GM19328 (cell line): ENCODE measurements around the gene KCTD19.
"Not testable (repeated sequence)": the region's sequence is repeated elsewhere in the genome, so short reads cannot be mapped to it uniquely, and the experiment has no call there.

Experiments
- ATAC-seq: cut with Tn5 transposase; IDR thresholded peaks from one replicate; pipeline ENCODE4 v1.9.1; 2021; ENCODE audit warnings: mild to moderate bottlenecking, moderate library complexity; ENCODE audit not compliant: unreplicated experiment

Gene KCTD19

DNA sequence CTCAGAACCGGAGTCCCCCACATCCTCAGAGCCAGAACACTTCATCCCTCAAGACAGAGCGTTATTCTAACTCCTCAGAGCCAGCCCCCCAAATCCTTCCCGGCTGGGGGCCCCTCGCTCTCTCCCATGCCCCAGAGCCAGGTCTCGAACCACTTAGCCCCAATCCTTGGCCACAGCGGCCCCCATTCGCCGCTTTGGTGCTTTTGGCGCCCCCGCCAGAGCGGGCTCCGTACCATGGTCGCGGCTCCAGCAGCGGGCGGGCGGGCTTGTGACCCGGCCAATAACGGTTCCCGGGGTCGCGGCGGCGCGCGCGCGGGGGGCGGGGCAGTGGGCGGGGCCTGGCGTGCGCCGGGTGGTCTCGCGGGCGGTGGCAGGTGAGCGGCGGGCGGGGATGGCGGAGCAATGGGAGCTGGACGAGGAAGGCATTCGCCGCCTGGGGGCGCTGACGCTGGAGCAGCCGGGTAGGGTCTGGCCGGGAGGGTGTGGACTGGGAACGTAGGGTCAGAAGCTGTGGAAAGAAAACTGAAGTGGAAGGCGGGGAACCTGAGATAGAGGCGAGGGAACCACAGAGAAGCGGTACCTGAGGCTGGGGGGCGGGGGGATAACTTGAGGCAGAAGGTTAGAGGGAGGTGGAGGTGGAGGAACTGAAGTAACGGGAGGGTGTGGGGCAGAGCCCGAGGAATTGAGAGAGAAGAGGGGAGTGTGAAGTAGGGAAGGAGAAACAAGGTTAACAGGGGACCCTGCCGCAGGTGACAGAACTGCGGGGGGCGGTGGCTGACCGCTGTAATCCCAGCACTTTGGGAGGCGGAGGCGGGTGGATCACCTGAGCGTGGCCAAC is at the start of gene KCTD19, which contains the start of gene LRRC36:
TSS of gene KCTD19 (minus strand) at position 270 of the 838 bp plus-strand sequence. CDS start at position 236, 34 bp downstream.
TSS of gene LRRC36 (plus strand) at position 344 of the 838 bp plus-strand sequence. CDS start at position 392, 48 bp downstream.
- ATAC-seq = no peak

DNA sequence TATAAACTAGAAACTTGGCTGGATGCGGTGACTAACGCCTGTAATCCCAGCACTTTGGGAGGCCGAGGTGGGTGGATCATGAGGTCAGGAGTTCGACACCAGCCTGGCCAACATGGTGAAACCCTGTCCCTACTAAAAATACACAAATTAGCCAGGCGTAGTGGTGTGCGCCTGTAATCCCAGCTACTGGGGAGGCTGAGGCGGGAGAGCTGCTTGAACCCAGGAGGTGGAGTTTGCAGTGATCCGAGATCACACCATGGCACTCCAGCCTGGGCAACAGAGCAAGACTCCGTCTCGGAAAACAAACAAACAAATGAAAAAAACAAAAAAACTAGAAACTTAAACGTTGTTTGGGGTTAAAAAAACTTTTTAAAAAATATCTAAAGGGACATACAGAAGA is 49.5 kb upstream of the KCTD19 start:
- not testable (repeated sequence) for ATAC-seq

DNA sequence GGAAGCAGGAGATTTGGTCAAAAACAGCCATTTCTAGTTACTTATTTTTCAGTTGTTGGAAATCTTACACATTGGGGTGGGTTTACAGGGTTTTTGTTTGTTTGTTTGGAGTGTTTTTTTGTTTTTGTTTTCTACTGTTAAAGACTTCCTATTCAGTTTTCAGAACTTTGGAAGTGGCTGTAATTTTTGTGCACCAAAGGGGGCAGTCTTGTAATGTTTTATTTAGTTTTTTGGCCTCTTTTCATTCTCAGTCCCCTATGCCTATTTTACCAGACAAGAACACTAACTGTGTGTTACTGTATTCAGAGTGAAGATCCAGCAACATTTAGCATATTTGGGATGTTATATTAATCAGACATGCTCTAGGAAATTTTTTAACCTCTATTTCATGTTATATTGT is 46.1 kb upstream of the KCTD19 start:
- no peak for ATAC-seq

DNA sequence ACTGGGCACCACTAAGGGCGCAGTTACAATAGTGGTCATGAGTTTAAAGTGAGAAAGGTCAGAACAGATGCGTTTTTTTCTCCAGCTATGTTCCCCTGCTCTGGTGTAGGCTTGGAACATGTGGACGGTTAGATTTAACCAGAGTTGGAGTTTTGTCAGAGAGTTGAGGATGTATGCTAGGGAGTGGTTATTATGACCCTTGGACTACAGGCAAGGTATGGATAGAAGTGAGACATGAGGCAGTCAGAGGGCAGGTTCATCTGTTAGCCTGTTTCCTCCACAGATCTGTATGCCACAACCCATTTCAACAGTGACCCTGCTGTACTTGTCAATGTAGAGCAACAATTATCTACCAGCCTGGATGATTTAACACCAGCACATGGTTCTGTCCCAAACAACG is 44.1 kb upstream of the KCTD19 start:
- no peak for ATAC-seq

DNA sequence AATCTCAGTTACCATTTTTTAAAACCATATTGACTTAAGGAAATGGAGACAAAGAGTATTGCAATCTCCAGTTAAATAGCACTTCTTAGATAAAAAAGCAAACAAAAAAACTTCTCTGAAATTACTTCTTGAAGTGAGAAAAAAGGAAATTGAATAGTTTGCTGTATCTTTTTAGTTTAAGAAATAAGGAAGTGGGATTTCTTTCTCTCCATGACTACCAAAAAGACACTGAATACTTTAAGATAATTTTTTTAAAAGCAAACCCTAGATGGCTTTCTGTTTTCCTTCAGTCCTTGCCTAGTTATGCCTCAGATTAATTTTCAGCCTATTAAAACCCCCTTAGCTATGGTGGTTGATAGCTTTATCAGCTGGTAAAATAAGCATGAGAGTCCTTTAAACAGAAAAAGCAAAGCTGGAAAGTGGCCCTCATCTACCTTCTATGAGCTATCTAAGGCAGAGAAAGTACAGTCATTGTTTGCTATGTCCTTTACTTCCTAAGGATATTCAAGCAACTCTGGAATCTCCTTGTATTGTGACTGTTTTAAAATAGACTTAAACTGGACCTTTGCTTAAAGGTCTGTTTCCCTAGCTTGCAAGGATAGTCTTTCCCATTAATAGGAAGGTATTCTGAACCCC is 38.2 kb upstream of the KCTD19 start:
- ATAC-seq = no peak

- ATAC-seq = no peak
Measured at GRCh38 chr16:67361038-67361437, 34.5 kb upstream of the KCTD19 start.

DNA sequence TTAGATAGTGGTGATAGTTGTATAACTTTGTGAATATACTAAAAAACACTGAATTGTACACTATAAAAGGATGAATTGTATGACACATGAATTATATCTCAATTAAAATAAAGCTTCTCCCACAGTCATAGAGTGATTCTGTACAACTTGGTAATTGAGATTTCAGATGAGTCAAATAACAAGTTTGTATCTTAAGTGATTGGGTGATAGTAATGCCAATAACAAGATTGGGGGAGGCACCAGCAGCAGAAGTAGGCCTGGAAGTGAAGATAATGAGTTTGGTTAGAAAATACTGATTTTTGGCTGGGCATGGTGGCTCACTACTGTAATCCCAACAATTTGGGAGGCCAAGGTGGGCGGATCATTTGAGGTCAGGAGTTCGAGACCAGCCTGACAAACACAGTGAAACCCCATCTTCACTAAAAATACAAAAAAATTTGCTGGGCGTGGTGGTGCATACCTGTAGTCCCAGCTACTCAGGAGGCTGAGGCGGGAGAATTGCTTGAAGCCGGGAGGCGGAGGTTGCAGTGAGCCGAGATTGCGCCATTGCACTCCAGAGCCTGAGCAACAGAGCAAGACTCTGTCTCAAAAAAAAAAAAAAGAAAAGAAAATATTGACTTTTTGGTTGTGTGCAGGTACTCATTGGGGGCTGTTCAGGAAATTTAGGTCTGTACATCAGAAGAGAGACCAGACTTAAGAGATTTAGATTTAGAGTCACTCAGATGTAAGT is 33.2 kb upstream of the KCTD19 start:
- not testable (repeated sequence) for ATAC-seq

DNA sequence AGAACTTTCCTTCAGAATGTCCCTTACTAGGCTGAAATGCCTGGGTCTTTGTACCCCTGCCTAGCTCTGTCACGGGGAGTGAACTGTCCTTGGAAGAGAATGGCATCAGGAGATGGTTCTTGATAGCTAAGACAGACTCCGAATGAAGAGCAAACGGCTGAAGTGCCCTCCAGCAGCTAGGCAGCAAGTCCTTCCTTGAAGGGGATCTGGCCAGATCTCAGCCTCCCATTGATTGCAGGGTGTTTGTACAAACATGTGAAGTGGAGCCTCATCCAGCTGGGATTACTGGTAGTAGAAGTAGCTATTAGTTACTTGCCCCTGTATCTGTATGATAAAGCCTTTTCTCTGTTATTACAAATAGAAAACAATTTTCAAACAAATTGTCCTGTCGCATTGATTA is 31.0 kb upstream of the KCTD19 start:
- ATAC-seq = no peak

- ATAC-seq = no peak
Measured at GRCh38 chr16:67356396-67356795, 29.9 kb upstream of the KCTD19 start.

DNA sequence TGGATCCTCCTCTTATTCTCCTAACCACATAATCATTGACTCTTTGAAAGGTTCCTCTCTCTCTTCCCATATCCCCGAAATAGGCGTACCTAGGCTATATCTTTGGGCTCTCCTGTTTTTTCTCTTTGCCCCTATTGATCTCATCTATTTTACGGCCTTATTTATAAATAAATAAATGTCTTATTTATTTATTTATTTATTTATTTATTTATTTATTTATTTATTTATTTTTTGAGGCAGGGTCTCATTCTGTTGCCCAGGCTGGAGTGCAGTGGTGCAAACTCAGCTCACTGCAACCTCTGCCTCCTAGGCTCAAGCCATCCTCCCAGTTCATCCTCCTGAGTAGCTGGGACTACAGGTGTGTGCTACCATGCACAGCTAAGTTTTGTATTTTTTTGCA is 25.9 kb upstream of the KCTD19 start:
- not testable (repeated sequence) for ATAC-seq

DNA sequence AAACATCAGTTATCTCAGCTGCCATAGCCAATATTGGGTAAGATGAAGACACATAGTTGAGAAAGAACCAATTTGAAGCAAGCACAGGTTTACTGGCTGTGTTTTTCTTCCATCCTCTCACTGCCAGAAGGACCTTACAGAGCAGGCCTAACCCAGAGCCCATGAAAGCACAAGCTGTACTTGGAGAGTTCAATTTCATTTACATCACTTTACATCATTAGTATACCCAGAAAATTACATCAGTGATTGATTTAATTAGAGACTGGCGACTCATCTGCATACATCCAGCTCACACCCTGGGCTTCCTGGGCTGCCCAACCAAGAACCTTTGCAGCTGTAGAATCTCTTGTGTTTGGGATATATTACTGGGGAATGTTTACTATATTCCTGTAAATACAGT is 23.8 kb upstream of the KCTD19 start:
- no peak for ATAC-seq

DNA sequence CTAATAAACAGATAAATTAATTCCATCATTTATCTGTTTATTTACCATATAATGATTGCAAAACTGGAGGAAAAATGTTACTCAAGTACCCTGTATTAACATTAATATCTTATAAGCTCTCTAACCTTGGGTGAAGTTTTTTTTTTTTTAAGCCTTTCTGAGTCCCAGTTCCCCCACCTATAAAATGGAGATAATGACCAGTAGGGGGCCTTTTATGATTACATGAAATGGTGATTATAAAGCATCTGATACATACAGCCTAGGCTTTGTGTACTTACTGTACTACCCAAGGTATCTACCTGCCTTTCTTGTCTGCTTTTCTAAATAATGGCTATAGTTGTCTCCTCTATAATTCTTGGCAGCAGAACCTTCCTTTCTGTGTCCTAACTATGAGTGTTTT is 22.6 kb upstream of the KCTD19 start:
- ATAC-seq = no peak

DNA sequence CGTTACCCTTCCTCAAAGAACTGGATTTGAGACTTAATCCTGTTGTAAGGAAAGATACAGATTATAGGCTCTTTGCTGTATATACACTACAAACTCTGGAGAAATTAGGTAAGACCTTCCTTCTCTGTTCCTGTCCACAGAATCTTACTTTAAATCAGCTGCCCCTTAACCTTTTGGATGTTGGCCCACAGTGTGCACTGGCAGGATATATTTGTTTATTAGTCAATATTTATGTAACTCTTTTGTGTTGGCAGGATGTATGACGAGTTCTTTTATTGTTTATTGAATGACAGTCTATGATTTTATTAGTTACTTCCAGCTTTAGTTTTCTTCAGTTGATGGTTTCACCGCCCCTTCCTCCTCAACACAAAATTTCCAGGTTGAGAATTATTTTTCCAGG is 19.8 kb upstream of the KCTD19 start:
- ATAC-seq = no peak

DNA sequence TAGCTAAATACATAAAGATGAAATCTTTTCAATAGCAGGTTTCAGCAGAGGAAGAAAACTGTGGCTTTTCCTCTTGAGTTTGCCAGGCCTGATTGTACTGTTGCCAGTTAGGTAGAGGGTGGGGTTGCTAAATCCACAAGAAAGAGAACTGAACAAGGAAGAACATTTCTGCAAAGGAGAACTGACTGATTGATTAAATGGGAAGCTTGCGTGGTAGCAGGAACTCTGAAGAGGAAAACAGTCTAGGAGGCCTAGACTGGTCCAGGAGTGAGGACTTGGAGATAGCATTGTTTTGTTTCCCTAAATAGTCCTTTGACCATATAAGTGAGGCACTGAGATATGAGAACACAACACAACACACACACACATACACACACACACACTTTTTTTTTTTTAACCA is 18.9 kb upstream of the KCTD19 start:
- ATAC-seq = no peak

DNA sequence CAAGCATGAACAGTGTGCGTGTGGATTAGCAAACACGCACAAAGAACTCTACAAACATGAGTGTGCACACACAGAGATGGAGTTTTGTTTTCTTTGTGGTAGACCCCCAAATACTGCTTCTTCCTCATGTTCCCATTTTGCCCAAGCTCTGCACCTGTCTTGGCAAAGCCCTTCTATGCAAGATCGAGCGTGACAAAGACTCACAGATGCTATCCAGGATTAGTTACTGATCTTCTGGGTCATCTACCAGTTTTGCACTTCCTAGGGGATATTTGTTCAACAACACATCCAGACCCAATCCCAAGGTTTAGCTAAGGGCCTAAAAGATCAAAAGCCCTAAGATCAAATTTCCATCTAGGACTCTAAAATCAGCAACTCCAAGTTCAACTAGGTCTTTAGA is 16.1 kb upstream of the KCTD19 start:
- no peak for ATAC-seq

DNA sequence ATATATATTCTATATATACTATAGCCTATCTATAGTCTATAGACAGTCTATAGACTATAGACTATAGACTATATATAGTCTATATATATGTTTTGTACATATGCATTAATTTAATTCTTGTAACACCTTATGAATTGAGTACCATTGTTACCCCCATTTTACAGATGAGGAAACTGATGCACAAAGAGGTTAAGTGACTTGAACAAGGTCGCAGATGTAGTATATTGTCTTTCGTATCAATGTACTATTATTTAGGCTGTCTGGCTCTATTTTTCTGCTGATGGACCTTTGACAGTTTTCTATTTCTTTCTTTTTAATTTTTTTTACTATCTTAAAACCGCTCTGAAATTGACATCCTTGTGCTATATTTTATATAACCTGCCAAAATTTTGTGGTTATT is 14.7 kb upstream of the KCTD19 start:
- no peak for ATAC-seq

- no peak for ATAC-seq
Measured at GRCh38 chr16:67339453-67339852, 12.9 kb upstream of the KCTD19 start.

- ATAC-seq = no peak
Measured at GRCh38 chr16:67336648-67337047, 10.1 kb upstream of the KCTD19 start.

DNA sequence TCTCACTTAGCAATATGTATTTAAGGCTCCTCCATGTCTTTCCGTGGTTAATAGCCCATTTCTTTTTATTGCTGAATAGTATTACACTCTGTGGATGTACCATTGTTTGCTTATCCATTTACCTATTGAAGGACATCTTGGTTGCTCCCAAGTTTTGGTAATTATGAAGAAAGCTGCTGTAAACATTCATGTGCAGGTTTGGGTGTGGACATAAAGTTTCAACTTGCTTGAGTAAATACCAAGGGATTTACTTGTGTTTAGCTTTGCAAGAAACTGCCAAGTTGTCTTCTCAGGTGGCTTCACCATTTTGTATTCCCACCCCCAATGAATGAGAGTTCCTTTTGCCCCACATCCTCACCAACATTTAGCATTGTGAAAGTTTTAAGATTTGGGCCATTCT is 9.6 kb upstream of the KCTD19 start:
- no peak for ATAC-seq

DNA sequence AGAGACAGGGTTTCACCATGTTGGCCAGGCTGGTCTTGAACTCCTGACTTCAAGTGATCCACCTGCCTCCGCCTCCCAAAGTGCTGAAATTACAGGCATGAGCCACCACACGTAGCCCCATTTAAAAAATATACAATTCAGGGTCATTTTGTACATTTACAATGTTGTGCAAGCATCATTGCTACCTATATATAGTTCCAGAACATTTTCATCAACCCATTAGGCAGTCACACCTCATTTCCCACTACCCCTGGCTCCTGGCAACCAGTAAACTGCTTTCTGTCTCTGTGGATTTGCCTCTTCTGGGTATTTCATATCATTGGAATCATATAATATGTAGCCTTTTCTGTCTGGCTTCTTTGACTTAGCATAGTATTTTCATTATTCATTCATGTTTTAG is 6.8 kb upstream of the KCTD19 start:
- ATAC-seq = no peak

DNA sequence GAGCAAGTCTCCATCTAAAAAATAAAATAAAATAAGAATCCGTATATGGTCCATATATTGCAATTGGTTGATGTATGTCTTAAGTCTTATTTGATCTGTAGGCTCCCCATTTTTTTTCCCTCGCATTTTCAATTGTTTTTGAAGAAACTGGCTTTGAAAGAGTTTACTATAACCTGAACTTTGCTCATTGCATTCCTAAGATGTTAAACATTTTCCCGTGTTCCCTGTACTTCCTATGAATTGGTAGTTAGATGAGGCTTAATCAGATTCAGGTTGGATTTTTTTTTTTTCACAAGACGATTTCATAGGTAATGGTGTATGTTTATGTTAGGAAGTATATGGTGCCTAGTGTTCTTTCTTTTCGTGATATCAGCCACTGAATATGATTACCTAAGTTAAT is 3.4 kb upstream of the KCTD19 start:
- ATAC-seq = no peak

- ATAC-seq = no peak
Measured at GRCh38 chr16:67327743-67328142, 1.2 kb upstream of the KCTD19 start.
